Esophagus muscularis mucosa (tissue), 4 donors: Measurements from ENCODE around the gene ATP5F1E. TPM values are rescaled to one million over a fixed set of nuclear protein-coding genes. Genes with fewer than 3 reads are reported as not detected.

Source experiments
- DNase-seq: peaks from one replicate; pipeline ENCODE4 v3.0.0-alpha.2; 2017; ENCODE audit errors: extremely low spot score
- H3K27ac ChIP-seq, 4 donors: fragments of 200-600 bp; sonication (generic); replicated peaks in 1 of 4; 1 replicate in 3 of 4; 2 replicates in 1 of 4; pipeline ENCODE4 v1.5.1; 2016 to 2019; ENCODE audit warnings: mild to moderate bottlenecking in 1 of 4
- H3K27me3 ChIP-seq, 4 donors: fragments of 200-600 bp; sonication (generic); one replicate each; pipeline versions ENCODE4 v1.5.1 to v1.6.0; 2016 to 2019
- H3K36me3 ChIP-seq, 4 donors: fragments of 200-600 bp; sonication (generic); one replicate each; pipeline ENCODE4 v1.5.1; 2016 to 2019
- H3K4me1 ChIP-seq, 4 donors: fragments of 200-600 bp; sonication (generic); one replicate each; pipeline ENCODE4 v1.5.1; 2016 to 2019
- H3K4me3 ChIP-seq, 4 donors: fragments of 200-600 bp; sonication (generic); 1 replicate in 2 of 4; 2 replicates in 2 of 4; pipeline ENCODE4 v1.5.1; 2016 to 2019; ENCODE audit warnings: mild to moderate bottlenecking in 4 of 4, moderate library complexity in 1 of 4
- H3K9me3 ChIP-seq, 4 donors: fragments of 200-600 bp; sonication (generic); 1 replicate in 3 of 4; 2 replicates in 1 of 4; pipeline ENCODE4 v1.5.1; 2016 to 2019
- CTCF ChIP-seq, 3 experiments: fragments of 200-600 bp in 2 of 3; fragments of 450-650 bp in 1 of 3; sonication (generic) in 2 of 3; IDR thresholded peaks; one replicate each; pipeline ENCODE4 v1.5.1; 2017 to 2019; ENCODE audit warnings: antibody characterized with exemption in 3 of 3, mild to moderate bottlenecking in 2 of 3, moderate library complexity in 1 of 3
- EP300 ChIP-seq: sonication (generic); formaldehyde crosslinking; IDR thresholded peaks from one replicate; pipeline ENCODE4 v1.6.1; 2017; ENCODE audit warnings: antibody characterized with exemption
- POLR2A ChIP-seq: fragments of 450-650 bp; IDR thresholded peaks from one replicate; pipeline ENCODE4 v1.6.1; 2017; ENCODE audit warnings: antibody characterized with exemption, moderate library complexity, mild to moderate bottlenecking, low read depth
- POLR2AphosphoS5 ChIP-seq, 2 donors: sonication (generic); formaldehyde crosslinking; IDR thresholded peaks; one replicate each; pipeline ENCODE4 v1.6.1; 2017; ENCODE audit warnings: antibody characterized with exemption in 2 of 2
- WGBS: methylation state at CpG from one replicate; pipeline ENCODE4 v1.1.5; 2018; 5-methylcytosine and 5-hydroxymethylcytosine counted together
- intact Hi-C: fragments of 100-400 bp; cut with DNase I; formaldehyde crosslinking; loops from one replicate; pipeline ENCODE4 v1.15.1; 2023
- total RNA-seq, 4 donors: library from RNA; depleted of rRNA; stranded (reverse); fragments of >200 nt; gene quantifications; one replicate each; pipeline versions ENCODE4 v1.1.0 to v1.2.1, GENCODE V29; 2016

ATP5F1E gene
- total RNA-seq, 4 donors from 2014 or later, result 30.8 to 44.0 (median 37.2) TPM

- Histone ChIP-seq H3K27me3 (no peaks in the 10 kb centered on the region), H3K9me3 (no peaks in the 10 kb centered on the region), H3K27ac (peak overlapping the region; percentile 80 to 89 (median 88)), H3K4me1 (peaks cover 37 to 78% (median 56%) of the 10 kb centered on the region in 4 donors), H3K36me3 (peaks cover 7 to 28% (median 16%) of the 10 kb centered on the region in 4 donors), H3K4me3 (peak overlapping the region; percentile 71 to 91 (median 86))
- TF ChIP-seq POLR2AphosphoS5 (IDR thresholded peaks at IDR 0.05) (peak in 1 of 2 donors; percentile 22), EP300 (no peak)
- DNase-seq, result no peak
- WGBS, result 69% methylated on average over 5 of the region's 29 CpGs
- intact Hi-C loops, result no loop called here
These were observed 25.8 kb downstream of the ATP5F1E start for GRCh38 chr20:59006167-59006863.

DNA sequence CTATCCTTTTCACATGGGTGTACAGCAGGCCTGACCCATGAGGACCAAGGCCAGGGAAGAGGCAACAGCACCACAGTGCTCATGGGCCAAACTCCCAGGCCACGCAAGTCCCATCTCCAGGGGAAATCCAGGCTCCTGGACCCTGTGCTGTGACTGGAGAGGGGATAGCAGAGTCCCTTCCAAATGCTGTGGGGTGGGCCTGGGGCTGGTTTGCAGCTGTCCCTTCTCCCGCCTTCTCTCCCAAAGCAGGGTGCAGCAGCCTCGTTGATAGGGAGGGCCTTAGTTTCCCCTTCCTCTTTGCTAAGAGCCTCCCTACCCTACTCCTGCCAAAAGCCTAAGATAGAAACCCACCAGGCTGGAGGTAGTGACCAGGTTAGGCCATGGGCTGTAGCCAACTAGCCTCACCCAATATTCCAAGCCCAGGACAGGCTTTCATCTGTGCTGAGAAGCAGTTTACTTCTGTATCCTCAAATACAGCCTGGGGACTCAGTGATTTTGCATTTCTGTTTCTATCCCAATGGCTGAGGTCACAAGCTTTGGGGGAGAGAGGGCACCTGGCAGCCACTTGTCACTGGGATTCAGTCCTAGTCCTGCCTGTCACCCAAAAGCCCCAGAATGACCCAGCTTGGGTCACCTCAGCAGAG, 26.5 kb downstream of the ATP5F1E start:
- peak overlapping the region; percentile 71 to 91 (median 86) for H3K4me3 ChIP-seq
- DNase-seq, result no peak
- 79% methylated on average over 3 of the region's 3 CpGs for WGBS
- TF ChIP-seq CTCF (IDR thresholded peaks at IDR 0.05) (no peak), EP300 (no peak), POLR2AphosphoS5 (IDR thresholded peaks at IDR 0.05) (no peak), POLR2A (no peak)
- intact Hi-C loops, result no loop called here
- H3K4me1 ChIP-seq, result peaks cover 36 to 71% (median 49%) of the 10 kb centered on the region in 4 donors
- no peaks in the 10 kb centered on the region for H3K27me3 ChIP-seq
- H3K36me3 ChIP-seq, result peaks cover 12 to 35% (median 22%) of the 10 kb centered on the region in 4 donors
- peak overlapping the region; percentile 80 to 89 (median 88) for H3K27ac ChIP-seq
- no peaks in the 10 kb centered on the region for H3K9me3 ChIP-seq

DNA sequence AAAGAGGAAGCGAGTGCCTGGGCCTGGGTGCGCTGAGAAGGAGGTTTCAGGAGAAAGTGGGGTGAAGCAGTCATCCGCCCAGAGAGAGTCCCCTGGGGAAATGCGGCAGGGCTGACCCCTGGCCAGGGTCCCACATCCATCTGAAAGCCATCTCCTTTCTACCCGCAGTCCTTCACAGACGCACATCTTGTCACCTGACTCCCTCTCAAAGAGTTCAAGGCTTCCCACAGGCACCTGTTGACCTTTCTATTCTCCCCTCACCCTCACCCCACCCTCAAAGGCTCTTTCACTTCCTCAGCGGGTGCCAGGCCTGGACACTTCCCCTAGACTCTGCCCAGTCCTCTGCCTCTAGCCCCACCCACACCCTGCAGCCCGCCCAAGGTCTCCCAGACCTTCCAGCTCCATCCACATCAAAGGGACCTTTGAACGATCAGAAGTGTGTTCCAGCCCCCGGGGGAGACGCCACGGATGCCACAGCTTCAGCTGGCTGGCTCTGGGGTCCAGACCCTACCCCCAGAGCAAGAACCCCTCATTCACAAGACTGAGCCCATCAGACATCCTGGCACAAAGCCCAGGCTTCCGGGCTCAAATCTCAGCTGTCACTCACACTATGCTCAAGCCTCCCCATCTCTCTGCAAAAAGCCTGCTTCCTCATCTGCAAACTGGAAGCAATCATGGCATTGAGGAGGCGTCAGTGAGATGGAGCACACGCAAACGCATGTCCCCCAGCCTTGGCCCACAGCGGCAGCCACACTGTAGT, 27.2 kb downstream of the ATP5F1E start:
- no peak for DNase-seq

DNA sequence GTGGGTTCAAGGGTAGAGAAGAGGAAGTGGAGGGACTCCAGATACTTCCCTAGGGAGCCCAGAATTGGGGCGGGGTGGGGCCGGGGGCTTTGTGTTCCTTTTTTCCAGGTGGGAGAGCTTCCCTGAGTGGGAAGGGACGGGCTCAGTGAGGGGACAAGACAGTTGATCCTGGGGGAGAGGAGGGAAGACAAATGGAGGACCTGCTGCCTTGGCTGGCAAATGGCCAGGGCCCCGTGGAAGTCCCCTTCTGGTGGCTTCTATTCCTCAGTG, 27.7 kb downstream of the ATP5F1E start:
- no peak for DNase-seq
- TF ChIP-seq POLR2AphosphoS5 (IDR thresholded peaks at IDR 0.05) (no peak), CTCF (IDR thresholded peaks at IDR 0.05) (no peak), EP300 (no peak), POLR2A (no peak)
- H3K4me3 ChIP-seq, result peak overlapping the region; percentile 71 to 91 (median 86)
- H3K27me3 ChIP-seq, result no peaks in the 10 kb centered on the region
- no peaks in the 10 kb centered on the region for H3K9me3 ChIP-seq
- H3K4me1 ChIP-seq, result peaks cover 31 to 61% (median 45%) of the 10 kb centered on the region in 4 donors
- WGBS, result 58% methylated on average over 4 of the region's 4 CpGs
- peaks cover 14 to 47% (median 34%) of the 10 kb centered on the region in 4 donors for H3K36me3 ChIP-seq
- H3K27ac ChIP-seq, result peak overlapping the region; percentile 26 to 88 (median 84)
- intact Hi-C loops, result no loop called here

More for the DNA sequence above, 27.2 kb downstream of the ATP5F1E start:
- Histone ChIP-seq H3K4me3 (peak overlapping the region; percentile 71 to 91 (median 86)), H3K27me3 (no peaks in the 10 kb centered on the region), H3K9me3 (no peaks in the 10 kb centered on the region), H3K4me1 (peaks cover 31 to 64% (median 45%) of the 10 kb centered on the region in 4 donors), H3K27ac (peak overlapping the region; percentile 80 to 89 (median 88)), H3K36me3 (peaks cover 12 to 42% (median 29%) of the 10 kb centered on the region in 4 donors)
- TF ChIP-seq POLR2AphosphoS5 (IDR thresholded peaks at IDR 0.05) (no peak), POLR2A (no peak), CTCF (IDR thresholded peaks at IDR 0.05) (no peak), EP300 (no peak)
- intact Hi-C loops, result no loop called here
- 42% methylated on average over 16 of the region's 17 CpGs for WGBS
